Measurements from ENCODE around the gene PIK3CD. TPM values are rescaled to one million over a fixed set of nuclear protein-coding genes. Genes with fewer than 3 reads are reported as not detected.

The PIK3CD gene
- total and polyA plus RNA-seq, 2 of the 8 experiments (the other 6 are each of a cell fraction or from before 2014, with no cell fraction given) = 20.6 to 24.1 TPM

DNA sequence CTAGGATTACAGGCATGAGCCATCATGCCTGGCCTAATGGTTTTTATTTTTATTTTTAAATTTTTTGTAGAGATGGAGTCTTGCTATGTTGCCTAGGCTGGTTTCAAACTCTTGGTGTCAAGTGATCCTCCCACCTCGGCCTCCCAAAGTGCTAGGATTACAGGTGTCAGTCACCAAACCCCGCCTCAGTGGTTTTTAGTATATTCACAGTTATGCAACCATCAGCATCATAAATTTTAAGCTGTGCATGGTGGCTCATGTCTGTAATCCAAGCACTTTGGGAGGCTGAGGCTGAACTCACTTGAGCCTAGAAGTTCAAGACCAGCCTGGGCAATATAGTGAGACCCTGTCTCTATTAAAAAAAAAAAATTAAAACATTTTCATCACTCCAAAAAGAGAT, 28.6 kb downstream of the PIK3CD start (continued):
- TF ChIP-seq TAF7 (optimal IDR thresholded peaks at IDR 0.05; ENCODE audit: borderline replicate concordance, low read depth, low read length) = no peak
- TF ChIP-seq, protein P1, sequence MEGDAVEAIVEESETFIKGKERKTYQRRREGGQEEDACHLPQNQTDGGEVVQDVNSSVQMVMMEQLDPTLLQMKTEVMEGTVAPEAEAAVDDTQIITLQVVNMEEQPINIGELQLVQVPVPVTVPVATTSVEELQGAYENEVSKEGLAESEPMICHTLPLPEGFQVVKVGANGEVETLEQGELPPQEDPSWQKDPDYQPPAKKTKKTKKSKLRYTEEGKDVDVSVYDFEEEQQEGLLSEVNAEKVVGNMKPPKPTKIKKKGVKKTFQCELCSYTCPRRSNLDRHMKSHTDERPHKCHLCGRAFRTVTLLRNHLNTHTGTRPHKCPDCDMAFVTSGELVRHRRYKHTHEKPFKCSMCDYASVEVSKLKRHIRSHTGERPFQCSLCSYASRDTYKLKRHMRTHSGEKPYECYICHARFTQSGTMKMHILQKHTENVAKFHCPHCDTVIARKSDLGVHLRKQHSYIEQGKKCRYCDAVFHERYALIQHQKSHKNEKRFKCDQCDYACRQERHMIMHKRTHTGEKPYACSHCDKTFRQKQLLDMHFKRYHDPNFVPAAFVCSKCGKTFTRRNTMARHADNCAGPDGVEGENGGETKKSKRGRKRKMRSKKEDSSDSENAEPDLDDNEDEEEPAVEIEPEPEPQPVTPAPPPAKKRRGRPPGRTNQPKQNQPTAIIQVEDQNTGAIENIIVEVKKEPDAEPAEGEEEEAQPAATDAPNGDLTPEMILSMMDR (IDR thresholded peaks at IDR 0.05; ENCODE audit: control extremely low read depth in 1 of 3, insufficient read depth in 1 of 3, low read depth in 1 of 3, low read length in 3 of 3) = no peak
- no peak for TF ChIP-seq FOSL1 (IDR thresholded peaks at IDR 0.05; ENCODE audit: insufficient read depth, low read depth, low read length)
- no peak for TF ChIP-seq RXRA (IDR thresholded peaks at IDR 0.05; ENCODE audit: insufficient read depth, low read depth, low read length)
- TF ChIP-seq NANOG (IDR thresholded peaks at IDR 0.05; ENCODE audit: insufficient read depth, low read depth, low read length, poor library complexity, severe bottlenecking) = no peak
- TF ChIP-seq BCL11A (IDR thresholded peaks at IDR 0.05; ENCODE audit: low read depth in 2 of 2, low read length in 2 of 2) = no peak

All from H1 (cell line).